Brain pericyte (primary cell): ENCODE data around the gene TBRG1.

ENCODE experiments used
- DNase-seq: peaks from one replicate; pipeline ENCODE4 v3.0.0-alpha.2; 2012; ENCODE audit warnings: low read depth, low spot score

TBRG1 gene

GRCh38 chr11:124612567-124613246, 10.0 kb upstream of the TBRG1 start:
- DNase-seq = no peak

- DNase-seq = no peak
Measured at GRCh38 chr11:124618863-124619262, 3.8 kb upstream of the TBRG1 start.

- DNase-seq = no peak
Measured at GRCh38 chr11:124623861-124624525, 1.3 kb downstream of the TBRG1 start.

GRCh38 chr11:124625504-124626168, 3.0 kb downstream of the TBRG1 start:
- DNase-seq = no peak

GRCh38 chr11:124627546-124627945, 4.9 kb downstream of the TBRG1 start:
- DNase-seq = no peak

GRCh38 chr11:124629961-124630360, 7.3 kb downstream of the TBRG1 start:
- DNase-seq = no peak

GRCh38 chr11:124633355-124633754, 10.7 kb downstream of the TBRG1 start:
- no peak for DNase-seq

- no peak for DNase-seq
Measured at GRCh38 chr11:124635932-124636331, 13.3 kb downstream of the TBRG1 start.

- DNase-seq = no peak
Measured at GRCh38 chr11:124638500-124638899, 15.8 kb downstream of the TBRG1 start.

- DNase-seq = no peak
Measured at GRCh38 chr11:124639186-124639585, 16.5 kb downstream of the TBRG1 start.

- DNase-seq = no peak
Measured at GRCh38 chr11:124640666-124641065, 18.0 kb downstream of the TBRG1 start.

- no peak for DNase-seq
Measured at GRCh38 chr11:124642628-124643027, 20.0 kb downstream of the TBRG1 start.

GRCh38 chr11:124643042-124643604, 20.5 kb downstream of the TBRG1 start:
- DNase-seq = no peak

- no peak for DNase-seq
Measured at GRCh38 chr11:124643605-124644425, 21.2 kb downstream of the TBRG1 start.

GRCh38 chr11:124644426-124645280, 22.0 kb downstream of the TBRG1 start:
- peak; percentile 37 for DNase-seq

- DNase-seq = no peak
Measured at GRCh38 chr11:124646148-124646547, 23.5 kb downstream of the TBRG1 start.

- DNase-seq = no peak
Measured at GRCh38 chr11:124648610-124649009, 25.9 kb downstream of the TBRG1 start.

GRCh38 chr11:124656774-124657630, 34.3 kb downstream of the TBRG1 start:
- no peak for DNase-seq

GRCh38 chr11:124657904-124658303, 35.2 kb downstream of the TBRG1 start:
- no peak for DNase-seq

GRCh38 chr11:124658501-124658900, 35.8 kb downstream of the TBRG1 start:
- no peak for DNase-seq
